NCI-H2029 (cell line): ENCODE measurements around the gene ADAM30.

Source experiments
- DNase-seq: peaks from one replicate; lab custom pipeline; 2025; lab: John Stamatoyannopoulos, UW

Gene ADAM30

GRCh38 chr1:119908661-119909060 lies 12.3 kb upstream of the ADAM30 start:
- DNase-seq: no peak

- DNase-seq: no peak
These were observed 10.8 kb upstream of the ADAM30 start for GRCh38 chr1:119906927-119907652.

- no peak for DNase-seq
These were observed 7.1 kb upstream of the ADAM30 start for GRCh38 chr1:119903443-119903835.

- DNase-seq: no peak
These were observed 6.6 kb upstream of the ADAM30 start for GRCh38 chr1:119902775-119903442.

GRCh38 chr1:119898981-119899720 lies 2.8 kb upstream of the ADAM30 start:
- DNase-seq: no peak

- DNase-seq: no peak
These were observed 2.2 kb upstream of the ADAM30 start for GRCh38 chr1:119898530-119898929.

- DNase-seq: no peak
These were observed 1.2 kb downstream of the ADAM30 start for GRCh38 chr1:119895102-119895501.

GRCh38 chr1:119893827-119894700 lies 2.3 kb downstream of the ADAM30 start:
- no peak for DNase-seq

- no peak for DNase-seq
These were observed 3.0 kb downstream of the ADAM30 start for GRCh38 chr1:119893238-119893791.

- no peak for DNase-seq
These were observed 4.9 kb downstream of the ADAM30 start for GRCh38 chr1:119891386-119891785.

GRCh38 chr1:119888476-119888875 lies 7.8 kb downstream of the ADAM30 start:
- DNase-seq: no peak

GRCh38 chr1:119887427-119887826 lies 8.9 kb downstream of the ADAM30 start:
- DNase-seq: no peak

- no peak for DNase-seq
These were observed 10.2 kb downstream of the ADAM30 start for GRCh38 chr1:119885903-119886783.

GRCh38 chr1:119884711-119885110 lies 11.6 kb downstream of the ADAM30 start:
- DNase-seq: no peak

GRCh38 chr1:119883826-119884225 lies 12.5 kb downstream of the ADAM30 start:
- DNase-seq: no peak

- no peak for DNase-seq
These were observed 13.9 kb downstream of the ADAM30 start for GRCh38 chr1:119882132-119883049.

- no peak for DNase-seq
These were observed 16.5 kb downstream of the ADAM30 start for GRCh38 chr1:119879510-119880434.

- peak; percentile 31 for DNase-seq
These were observed 18.1 kb downstream of the ADAM30 start for GRCh38 chr1:119878171-119878570.
